ENCODE data around the gene RMRP. TPM values are rescaled to one million over a fixed set of nuclear protein-coding genes. Genes with fewer than 3 reads are reported as not detected.
"Not testable (repeated sequence)": the region's sequence is repeated elsewhere in the genome, so short reads cannot be mapped to it uniquely, and the experiment has no call there.

Gene RMRP
- total RNA-seq, 1 donor from 2014 or later: 8,462 TPM

DNA sequence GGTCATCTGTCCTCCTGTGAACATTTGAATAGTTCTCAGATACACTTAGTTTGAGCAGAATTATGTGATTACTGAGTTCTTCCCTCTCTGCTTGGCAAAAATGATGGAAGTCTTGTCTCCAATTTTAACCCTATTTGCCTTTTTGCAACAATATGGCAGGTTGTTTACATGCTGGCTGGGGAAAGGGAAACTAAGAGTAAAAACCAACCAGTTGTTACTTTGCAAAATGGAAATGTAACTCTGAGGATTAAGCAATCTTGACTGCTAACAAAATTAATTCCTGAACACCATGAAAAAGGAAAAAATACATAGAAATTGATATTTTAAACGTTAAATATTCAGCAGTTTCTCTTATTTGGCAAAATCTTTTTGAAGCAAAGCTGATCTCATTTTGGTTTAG is 18.2 kb downstream of the RMRP start:
- H3K4me1 ChIP-seq: no peaks in the 10 kb centered on the region
- TF ChIP-seq POLR2AphosphoS5 (IDR thresholded peaks at IDR 0.05; ENCODE audit: insufficient read depth in 1 of 2, low read depth in 1 of 2): no peak
- no peak for TF ChIP-seq POLR2A (IDR thresholded peaks at IDR 0.05)
- TF ChIP-seq, protein P1, sequence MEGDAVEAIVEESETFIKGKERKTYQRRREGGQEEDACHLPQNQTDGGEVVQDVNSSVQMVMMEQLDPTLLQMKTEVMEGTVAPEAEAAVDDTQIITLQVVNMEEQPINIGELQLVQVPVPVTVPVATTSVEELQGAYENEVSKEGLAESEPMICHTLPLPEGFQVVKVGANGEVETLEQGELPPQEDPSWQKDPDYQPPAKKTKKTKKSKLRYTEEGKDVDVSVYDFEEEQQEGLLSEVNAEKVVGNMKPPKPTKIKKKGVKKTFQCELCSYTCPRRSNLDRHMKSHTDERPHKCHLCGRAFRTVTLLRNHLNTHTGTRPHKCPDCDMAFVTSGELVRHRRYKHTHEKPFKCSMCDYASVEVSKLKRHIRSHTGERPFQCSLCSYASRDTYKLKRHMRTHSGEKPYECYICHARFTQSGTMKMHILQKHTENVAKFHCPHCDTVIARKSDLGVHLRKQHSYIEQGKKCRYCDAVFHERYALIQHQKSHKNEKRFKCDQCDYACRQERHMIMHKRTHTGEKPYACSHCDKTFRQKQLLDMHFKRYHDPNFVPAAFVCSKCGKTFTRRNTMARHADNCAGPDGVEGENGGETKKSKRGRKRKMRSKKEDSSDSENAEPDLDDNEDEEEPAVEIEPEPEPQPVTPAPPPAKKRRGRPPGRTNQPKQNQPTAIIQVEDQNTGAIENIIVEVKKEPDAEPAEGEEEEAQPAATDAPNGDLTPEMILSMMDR (IDR thresholded peaks at IDR 0.05): no peak
- no peak overlapping the region for H3K4me3 ChIP-seq
- intact Hi-C loops (cut with DNase I): no loop called here
- H3K9me3 ChIP-seq: no peaks in the 10 kb centered on the region
- no peak overlapping the region for H3K27ac ChIP-seq
- H3K27me3 ChIP-seq: no peaks in the 10 kb centered on the region
- H3K36me3 ChIP-seq: no peaks in the 10 kb centered on the region
- DNase-seq (ENCODE audit: extremely low spot score in 2 of 2): no peak

- H3K9me3 ChIP-seq; H3K27ac ChIP-seq; H3K27me3 ChIP-seq; H3K4me1 ChIP-seq; H3K4me3 ChIP-seq; H3K36me3 ChIP-seq; intact Hi-C loops (cut with DNase I); DNase-seq (ENCODE audit: extremely low spot score in 2 of 2): not testable (repeated sequence)
These were observed 18.6 kb downstream of the RMRP start for GRCh38 chr9:35639225-35639624.

- H3K36me3 ChIP-seq; H3K27me3 ChIP-seq; H3K27ac ChIP-seq; H3K9me3 ChIP-seq; intact Hi-C loops (cut with DNase I); H3K4me1 ChIP-seq; H3K4me3 ChIP-seq: not testable (repeated sequence)
- DNase-seq (ENCODE audit: extremely low spot score in 2 of 2): peak in 1 of 2 donors; percentile 8
These were observed 19.1 kb downstream of the RMRP start for GRCh38 chr9:35638751-35639150.

GRCh38 chr9:35637427-35637955 is 20.3 kb downstream of the RMRP start:
- H3K27ac ChIP-seq; DNase-seq (ENCODE audit: extremely low spot score in 2 of 2); intact Hi-C loops (cut with DNase I); H3K9me3 ChIP-seq; H3K4me3 ChIP-seq; H3K4me1 ChIP-seq; H3K27me3 ChIP-seq; H3K36me3 ChIP-seq: not testable (repeated sequence)

GRCh38 chr9:35636877-35637246 is 21.0 kb downstream of the RMRP start:
- H3K27me3 ChIP-seq; H3K27ac ChIP-seq; H3K4me1 ChIP-seq; H3K4me3 ChIP-seq; H3K9me3 ChIP-seq; intact Hi-C loops (cut with DNase I); H3K36me3 ChIP-seq; DNase-seq (ENCODE audit: extremely low spot score in 2 of 2): not testable (repeated sequence)

GRCh38 chr9:35636135-35636876 is 21.5 kb downstream of the RMRP start:
- Histone ChIP-seq H3K27ac (no peak overlapping the region), H3K4me1 (no peaks in the 10 kb centered on the region), H3K4me3 (no peak overlapping the region), H3K9me3 (no peaks in the 10 kb centered on the region), H3K27me3 (no peaks in the 10 kb centered on the region), H3K36me3 (no peaks in the 10 kb centered on the region)
- intact Hi-C loops (cut with DNase I): no loop called here
- TF ChIP-seq, protein P1 (IDR thresholded peaks at IDR 0.05): no peak
- TF ChIP-seq POLR2AphosphoS5 (IDR thresholded peaks at IDR 0.05; ENCODE audit: insufficient read depth in 1 of 2, low read depth in 1 of 2) (no peak), POLR2A (IDR thresholded peaks at IDR 0.05) (no peak)
- no peak for DNase-seq (ENCODE audit: extremely low spot score in 2 of 2)

DNA sequence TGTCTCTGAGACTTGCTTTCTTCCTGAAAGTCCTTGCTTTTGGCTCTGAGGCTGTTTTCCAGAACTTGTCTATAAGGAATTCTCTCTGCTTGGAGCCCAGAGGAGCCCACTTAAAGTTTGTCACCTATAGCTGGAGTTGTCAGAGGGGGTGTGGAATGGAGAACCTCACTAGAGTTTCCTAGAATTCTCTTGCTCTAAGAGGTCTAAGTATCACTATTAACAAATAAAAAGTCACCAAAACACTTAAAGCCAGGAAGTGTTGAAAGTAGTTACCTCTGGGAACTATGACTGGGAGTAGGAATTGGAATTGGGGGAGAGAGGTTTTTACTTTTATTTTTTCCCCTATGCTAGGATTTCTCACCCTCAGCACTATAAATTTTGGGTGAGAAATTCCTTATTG is 22.1 kb downstream of the RMRP start:
- no peak overlapping the region for H3K4me3 ChIP-seq
- TF ChIP-seq, protein P1 (IDR thresholded peaks at IDR 0.05): no peak
- TF ChIP-seq POLR2A (IDR thresholded peaks at IDR 0.05) (no peak), POLR2AphosphoS5 (IDR thresholded peaks at IDR 0.05; ENCODE audit: insufficient read depth in 1 of 2, low read depth in 1 of 2) (no peak)
- intact Hi-C loops (cut with DNase I): no loop called here
- no peaks in the 10 kb centered on the region for H3K9me3 ChIP-seq
- no peaks in the 10 kb centered on the region for H3K4me1 ChIP-seq
- DNase-seq (ENCODE audit: extremely low spot score in 2 of 2): no peak
- no peak overlapping the region for H3K27ac ChIP-seq
- no peaks in the 10 kb centered on the region for H3K27me3 ChIP-seq
- no peaks in the 10 kb centered on the region for H3K36me3 ChIP-seq

Measured in vagina (tissue), 2 donors.